Fibroblast of lung (primary cell): ENCODE data around the gene C4orf50. TPM values are rescaled to one million over a fixed set of nuclear protein-coding genes. Genes with fewer than 3 reads are reported as not detected.

ENCODE experiments used
- DNase-seq, 2 donors: peaks; one replicate each; pipeline versions ENCODE4 v3.0.0 to v3.0.0-alpha.2; 2010; ENCODE audit warnings: low read depth in 2 of 2
- H2AFZ ChIP-seq: 2 replicates; pipeline ENCODE4 v1.5.1; 2012; ENCODE audit warnings: low read length, control low read depth, inconsistent platforms
- H3K27ac ChIP-seq: 2 replicates; pipeline ENCODE4 v1.5.1; 2011; ENCODE audit warnings: low read length, control low read depth; ENCODE audit not compliant: insufficient read depth
- H3K27me3 ChIP-seq: 2 replicates; pipeline ENCODE4 v1.5.1; 2011; ENCODE audit warnings: mild to moderate bottlenecking, low read length; ENCODE audit not compliant: control insufficient read depth, insufficient read depth
- H3K36me3 ChIP-seq: 2 replicates; pipeline ENCODE4 v1.5.1; 2011; ENCODE audit warnings: low read length; ENCODE audit not compliant: control insufficient read depth, insufficient read depth
- H3K4me1 ChIP-seq: 2 replicates; pipeline ENCODE4 v1.5.1; 2011; ENCODE audit warnings: low read length; ENCODE audit not compliant: control insufficient read depth, insufficient read depth; ENCODE audit errors: extremely low read depth
- H3K4me2 ChIP-seq: 2 replicates; pipeline ENCODE4 v1.5.1; 2011; ENCODE audit warnings: low read length, control low read depth; ENCODE audit not compliant: insufficient read depth; ENCODE audit errors: extremely low read depth
- H3K4me3 ChIP-seq, 4 experiments: fragments of 200-600 bp in 1 of 4; sonication (generic) in 1 of 4; replicated peaks in 1 of 4; 2 replicates each; pipeline ENCODE4 v1.5.1; 2011 to 2016; ENCODE audit warnings: low read length in 4 of 4, low read depth in 3 of 4, mild to moderate bottlenecking in 3 of 4, control low read depth in 2 of 4, inconsistent platforms in 1 of 4, mixed read lengths in 1 of 4; ENCODE audit not compliant: insufficient read depth in 1 of 4; ENCODE audit errors: control extremely low read depth in 1 of 4
- H3K79me2 ChIP-seq: 2 replicates; pipeline ENCODE4 v1.5.1; 2012; ENCODE audit warnings: mild to moderate bottlenecking, low read length, inconsistent platforms; ENCODE audit not compliant: control insufficient read depth, insufficient read depth
- H3K9ac ChIP-seq: 2 replicates; pipeline ENCODE4 v1.5.1; 2011; ENCODE audit warnings: mild to moderate bottlenecking, low read length, control low read depth; ENCODE audit not compliant: insufficient read depth
- H3K9me3 ChIP-seq: 2 replicates; pipeline ENCODE4 v1.5.1; 2012; ENCODE audit warnings: low read depth, low read length; ENCODE audit not compliant: control insufficient read depth, insufficient read depth
- H4K20me1 ChIP-seq: 2 replicates; pipeline ENCODE4 v1.5.1; 2011; ENCODE audit warnings: low read length; ENCODE audit not compliant: control insufficient read depth, insufficient read depth; ENCODE audit errors: extremely low read depth
- EZH2 ChIP-seq: IDR thresholded peaks from 2 replicates; pipeline ENCODE4 v1.5.1; 2012; ENCODE audit warnings: low read length, control low read depth, mild to moderate bottlenecking; ENCODE audit errors: missing control alignments
- polyA plus RNA-seq, 2 donors: library from polyadenylated mRNA; depleted of rRNA in 1 of 2; stranded (reverse) in 1 of 2; unstranded in 1 of 2; fragments of >200 nt; gene quantifications; 2 replicates each; pipeline ENCODE4 v1.2.1, GENCODE V29; 2011 to 2012; ENCODE audit warnings: missing spikeins in 1 of 2
- total RNA-seq: library from RNA; depleted of rRNA; stranded (reverse); fragments of >200 nt; gene quantifications from 2 replicates; pipeline ENCODE4 v1.2.1, GENCODE V29; 2014
- TF ChIP-seq, protein P1 (sequence below), 2 donors: IDR thresholded peaks in 1 of 2; conservative IDR thresholded peaks in 1 of 2; 1 replicate in 1 of 2; 2 replicates in 1 of 2; pipeline ENCODE4 v1.5.1; 2011 to 2012; ENCODE audit warnings: low read length in 2 of 2, control low read depth in 1 of 2, inconsistent platforms in 1 of 2, low read depth in 1 of 2, mild to moderate bottlenecking in 1 of 2

C4orf50 gene
- total and polyA plus RNA-seq, 2 donors (not counting 1 experiment from before 2014, with no cell fraction given): not detected

DNA sequence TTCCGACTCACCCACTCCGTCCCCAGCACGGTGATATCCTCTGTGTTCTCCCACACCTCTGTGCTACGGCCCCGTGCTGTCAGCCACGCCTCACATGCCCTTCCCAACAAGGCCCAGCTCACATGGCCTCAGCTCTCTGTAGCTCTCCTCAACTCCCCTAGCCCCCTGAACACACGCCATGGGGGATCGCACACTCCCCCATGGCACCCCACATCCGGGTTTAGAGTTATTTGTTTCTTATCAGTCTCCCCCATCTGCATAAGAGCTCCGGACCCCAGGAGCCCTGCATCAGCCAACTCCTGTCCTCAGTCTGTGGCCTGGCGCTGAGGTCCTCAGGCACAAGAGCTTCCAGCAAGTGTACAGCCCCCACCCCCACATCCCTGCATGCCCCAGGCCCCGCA lies 7.0 kb downstream of the C4orf50 start:
- Histone ChIP-seq H3K9ac (no peak overlapping the region), H3K79me2 (no peaks in the 10 kb centered on the region), H3K9me3 (no peaks in the 10 kb centered on the region), H3K27ac (no peak overlapping the region), H3K4me2 (no peak overlapping the region), H3K27me3 (no peaks in the 10 kb centered on the region), H3K4me1 (no peaks in the 10 kb centered on the region), H3K36me3 (no peaks in the 10 kb centered on the region), H4K20me1 (no peaks in the 10 kb centered on the region), H2AFZ (no peak overlapping the region), H3K4me3 (no peak overlapping the region)
- no peak for TF ChIP-seq EZH2
- TF ChIP-seq, protein P1, sequence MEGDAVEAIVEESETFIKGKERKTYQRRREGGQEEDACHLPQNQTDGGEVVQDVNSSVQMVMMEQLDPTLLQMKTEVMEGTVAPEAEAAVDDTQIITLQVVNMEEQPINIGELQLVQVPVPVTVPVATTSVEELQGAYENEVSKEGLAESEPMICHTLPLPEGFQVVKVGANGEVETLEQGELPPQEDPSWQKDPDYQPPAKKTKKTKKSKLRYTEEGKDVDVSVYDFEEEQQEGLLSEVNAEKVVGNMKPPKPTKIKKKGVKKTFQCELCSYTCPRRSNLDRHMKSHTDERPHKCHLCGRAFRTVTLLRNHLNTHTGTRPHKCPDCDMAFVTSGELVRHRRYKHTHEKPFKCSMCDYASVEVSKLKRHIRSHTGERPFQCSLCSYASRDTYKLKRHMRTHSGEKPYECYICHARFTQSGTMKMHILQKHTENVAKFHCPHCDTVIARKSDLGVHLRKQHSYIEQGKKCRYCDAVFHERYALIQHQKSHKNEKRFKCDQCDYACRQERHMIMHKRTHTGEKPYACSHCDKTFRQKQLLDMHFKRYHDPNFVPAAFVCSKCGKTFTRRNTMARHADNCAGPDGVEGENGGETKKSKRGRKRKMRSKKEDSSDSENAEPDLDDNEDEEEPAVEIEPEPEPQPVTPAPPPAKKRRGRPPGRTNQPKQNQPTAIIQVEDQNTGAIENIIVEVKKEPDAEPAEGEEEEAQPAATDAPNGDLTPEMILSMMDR (conservative IDR thresholded peaks at IDR 0.05 in 1 of 2, IDR thresholded peaks at IDR 0.05 in 1 of 2; ENCODE audit: low read depth in 1 of 2, low read length in 2 of 2): no peak
- no peak for DNase-seq

DNA sequence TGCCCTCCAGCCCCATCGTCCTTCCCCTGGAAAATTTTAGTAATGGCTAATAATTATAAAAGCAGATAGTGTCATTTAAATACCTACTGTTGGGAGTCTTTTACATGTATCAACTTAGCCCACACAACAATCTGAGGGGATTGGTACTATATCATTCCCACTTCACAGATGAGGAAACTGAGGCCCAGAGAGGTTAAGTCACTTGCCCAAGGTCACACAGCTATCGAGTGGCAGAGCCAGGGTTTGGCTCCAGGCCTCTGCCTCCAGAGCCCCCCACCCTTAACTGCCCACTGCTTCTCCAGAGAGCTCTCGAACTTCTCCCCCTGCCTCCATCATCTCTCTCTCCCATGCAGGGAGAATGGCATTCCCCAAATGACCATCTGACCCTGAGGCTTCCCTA lies 7.4 kb downstream of the C4orf50 start:
- H3K27ac ChIP-seq: no peak overlapping the region
- no peak for TF ChIP-seq EZH2
- TF ChIP-seq, protein P1 (conservative IDR thresholded peaks at IDR 0.05 in 1 of 2, IDR thresholded peaks at IDR 0.05 in 1 of 2; ENCODE audit: low read depth in 1 of 2, low read length in 2 of 2): no peak
- no peaks in the 10 kb centered on the region for H4K20me1 ChIP-seq
- no peaks in the 10 kb centered on the region for H3K36me3 ChIP-seq
- no peak for DNase-seq
- H3K9ac ChIP-seq: no peak overlapping the region
- H3K79me2 ChIP-seq: no peaks in the 10 kb centered on the region
- no peaks in the 10 kb centered on the region for H3K4me1 ChIP-seq
- H3K4me2 ChIP-seq: no peak overlapping the region
- H3K27me3 ChIP-seq: no peaks in the 10 kb centered on the region
- no peak overlapping the region for H3K4me3 ChIP-seq
- no peak overlapping the region for H2AFZ ChIP-seq
- no peaks in the 10 kb centered on the region for H3K9me3 ChIP-seq

DNA sequence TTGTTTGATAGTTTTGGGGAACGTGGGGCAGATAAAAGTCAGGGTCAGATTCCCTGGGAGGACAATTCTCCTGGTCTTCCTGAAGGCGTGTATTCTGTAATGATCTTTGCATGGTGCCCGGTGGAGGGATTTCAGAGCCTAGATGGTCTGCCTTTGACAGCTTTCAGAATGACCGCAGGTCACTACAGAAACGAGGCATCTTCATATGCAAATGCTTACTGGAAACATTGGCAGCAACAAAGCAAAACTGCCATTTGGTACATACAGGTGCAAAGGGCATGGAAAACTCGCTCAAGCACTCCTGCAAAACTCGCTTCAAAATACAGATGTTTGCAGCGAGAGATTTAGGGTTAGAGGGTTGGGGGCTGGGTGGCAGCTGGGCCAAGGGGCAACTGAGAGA lies 8.8 kb downstream of the C4orf50 start:
- no peak for TF ChIP-seq EZH2
- TF ChIP-seq, protein P1 (conservative IDR thresholded peaks at IDR 0.05 in 1 of 2, IDR thresholded peaks at IDR 0.05 in 1 of 2; ENCODE audit: low read depth in 1 of 2, low read length in 2 of 2): no peak
- Histone ChIP-seq H3K27me3 (no peaks in the 10 kb centered on the region), H2AFZ (no peak overlapping the region), H3K27ac (no peak overlapping the region), H3K9ac (no peak overlapping the region), H3K4me3 (no peak overlapping the region), H3K36me3 (no peaks in the 10 kb centered on the region), H3K4me1 (no peaks in the 10 kb centered on the region), H4K20me1 (no peaks in the 10 kb centered on the region), H3K79me2 (no peaks in the 10 kb centered on the region), H3K4me2 (no peak overlapping the region), H3K9me3 (no peaks in the 10 kb centered on the region)
- no peak for DNase-seq
